H1 (cell line): Measurements from ENCODE around the gene SCRN1. TPM values are rescaled to one million over a fixed set of nuclear protein-coding genes. Genes with fewer than 3 reads are reported as not detected.

ENCODE experiments used
- CTCF ChIA-PET: fragments of 300-600 bp; sonication (Branson Sonifier 250); formaldehyde crosslinking; loops from one replicate; lab custom pipeline; 2021; ENCODE audit not compliant: partially characterized antibody; lab: Charles Lee
- POLR2A ChIA-PET: fragments of 300-600 bp; sonication (Branson Sonifier 250); formaldehyde crosslinking; loops from one replicate; lab custom pipeline; 2021; ENCODE audit warnings: inconsistent platforms; ENCODE audit not compliant: partially characterized antibody; lab: Charles Lee
- DNase-seq, 2 experiments: peaks; one replicate each; pipeline versions ENCODE4 v3.0.0 to v3.0.0-alpha.2; 2010 to 2022; ENCODE audit warnings: low spot score in 2 of 2, low read depth in 1 of 2, mixed read lengths in 1 of 2
- FAIRE-seq: peaks from 2 replicates; lab custom pipeline; 2011; peaks lifted over from hg19 to GRCh38; lab: Jason Lieb, UNC
- H2AFZ ChIP-seq: 2 replicates; pipeline ENCODE4 v1.8.1; 2012; ENCODE audit warnings: low read length, inconsistent platforms
- H2AK5ac ChIP-seq: 2 replicates; pipeline ENCODE4 v1.6.1; 2013; ENCODE audit warnings: low read depth, low read length
- H2BK120ac ChIP-seq: replicated peaks from 2 replicates; pipeline ENCODE3; 2013; ENCODE audit warnings: low read depth, low read length, inconsistent platforms
- H2BK12ac ChIP-seq: 2 replicates; pipeline ENCODE4 v1.6.1; 2013; ENCODE audit warnings: low read depth, low read length
- H2BK15ac ChIP-seq: 2 replicates; pipeline ENCODE4 v1.6.1; 2013; ENCODE audit warnings: low read length
- H2BK20ac ChIP-seq: 2 replicates; pipeline ENCODE4 v1.6.1; 2013; ENCODE audit warnings: low read length
- H2BK5ac ChIP-seq: 2 replicates; pipeline ENCODE4 v1.6.1; 2013; ENCODE audit warnings: low read depth, low read length
- H3K14ac ChIP-seq: 2 replicates; pipeline ENCODE4 v1.6.1; 2013; ENCODE audit warnings: inconsistent platforms; ENCODE audit not compliant: insufficient read length
- H3K18ac ChIP-seq: 2 replicates; pipeline ENCODE4 v1.6.1; 2013; ENCODE audit warnings: low read length; ENCODE audit errors: extremely low read depth
- H3K23ac ChIP-seq: 2 replicates; pipeline ENCODE4 v1.6.1; 2013; ENCODE audit warnings: inconsistent platforms; ENCODE audit not compliant: insufficient read length
- H3K23me2 ChIP-seq: 2 replicates; pipeline ENCODE4 v1.6.1; 2013; ENCODE audit warnings: low read depth, low read length
- H3K27ac ChIP-seq: 2 replicates; pipeline ENCODE4 v1.6.1; 2011; ENCODE audit warnings: low read depth, low read length, inconsistent platforms
- H3K27me3 ChIP-seq, 4 experiments: replicated peaks in 1 of 4; 1 replicate in 1 of 4; 2 replicates in 3 of 4; pipeline versions ENCODE4 v1.6.1 to v1.8.1; 2011 to 2013; ENCODE audit warnings: low read length in 3 of 4, mild to moderate bottlenecking in 3 of 4, inconsistent platforms in 2 of 4, mixed read lengths in 2 of 4, moderate library complexity in 1 of 4; ENCODE audit not compliant: control insufficient read depth in 3 of 4, insufficient read depth in 3 of 4; ENCODE audit errors: extremely low read depth in 1 of 4
- H3K36me3 ChIP-seq, 4 experiments: 2 replicates each; pipeline versions ENCODE4 v1.6.1 to v1.8.1; 2011 to 2013; ENCODE audit warnings: mild to moderate bottlenecking in 4 of 4, low read length in 3 of 4, moderate library complexity in 2 of 4, control low read depth in 1 of 4, inconsistent platforms in 1 of 4; ENCODE audit not compliant: insufficient read depth in 4 of 4, control insufficient read depth in 2 of 4
- H3K4ac ChIP-seq: replicated peaks from 2 replicates; pipeline ENCODE3; 2013; ENCODE audit warnings: low read length, low read depth, mixed read lengths, inconsistent platforms; ENCODE audit not compliant: insufficient read length
- H3K4me1 ChIP-seq, 4 experiments: replicated peaks in 1 of 4; 1 replicate in 1 of 4; 2 replicates in 3 of 4; pipeline versions ENCODE4 v1.6.1 to v1.8.1; 2011 to 2013; ENCODE audit warnings: low read length in 3 of 4, inconsistent platforms in 2 of 4, mixed read lengths in 1 of 4; ENCODE audit not compliant: insufficient read depth in 4 of 4, control insufficient read depth in 3 of 4
- H3K4me2 ChIP-seq, 2 experiments: 2 replicates each; pipeline versions ENCODE4 v1.6.1 to v1.8.1; 2011 to 2013; ENCODE audit warnings: low read depth in 2 of 2, low read length in 2 of 2, control low read depth in 1 of 2, inconsistent platforms in 1 of 2, mild to moderate bottlenecking in 1 of 2; ENCODE audit not compliant: insufficient read depth in 1 of 2
- H3K4me3 ChIP-seq, 4 experiments: fragments of 200-600, 300-600 bp in 1 of 4; sonication (generic), shearing (Covaris generic), sonication (Bioruptor Twin) in 1 of 4; 2 replicates each; pipeline versions ENCODE4 v1.5.1 to v1.8.1; 2011 to 2016; ENCODE audit warnings: low read length in 4 of 4, low read depth in 3 of 4, control low read depth in 2 of 4, inconsistent platforms in 2 of 4, mild to moderate bottlenecking in 2 of 4, mixed read lengths in 1 of 4, moderate library complexity in 1 of 4; ENCODE audit not compliant: insufficient read depth in 2 of 4; ENCODE audit errors: extremely low read depth in 1 of 4
- H3K56ac ChIP-seq: replicated peaks from 2 replicates; pipeline ENCODE3; 2013; ENCODE audit warnings: low read depth, mild to moderate bottlenecking, mixed read lengths, low read length, inconsistent platforms; ENCODE audit not compliant: insufficient read length
- H3K79me1 ChIP-seq: 2 replicates; pipeline ENCODE4 v1.6.1; 2013; ENCODE audit warnings: low read depth, low read length, control low read depth
- H3K79me2 ChIP-seq, 2 experiments: 2 replicates each; pipeline versions ENCODE4 v1.6.1 to v1.8.1; 2012 to 2013; ENCODE audit warnings: low read length in 2 of 2, mild to moderate bottlenecking in 2 of 2, inconsistent platforms in 1 of 2; ENCODE audit not compliant: insufficient read depth in 2 of 2, control insufficient read depth in 1 of 2
- H3K9ac ChIP-seq, 4 experiments: replicated peaks in 1 of 4; 1 replicate in 1 of 4; 2 replicates in 3 of 4; pipeline versions ENCODE4 v1.6.1 to v1.8.1; 2011 to 2013; ENCODE audit warnings: low read depth in 3 of 4, low read length in 3 of 4, control low read depth in 2 of 4, mild to moderate bottlenecking in 2 of 4, moderate library complexity in 2 of 4, inconsistent platforms in 1 of 4; ENCODE audit errors: extremely low read depth in 1 of 4
- H3K9me3 ChIP-seq, 2 experiments: 2 replicates each; pipeline versions ENCODE4 v1.6.1 to v1.8.1; 2012 to 2013; ENCODE audit warnings: mild to moderate bottlenecking in 2 of 2, moderate library complexity in 2 of 2, control low read depth in 1 of 2, inconsistent platforms in 1 of 2, low read depth in 1 of 2, low read length in 1 of 2, mixed read lengths in 1 of 2; ENCODE audit not compliant: insufficient read depth in 2 of 2
- H4K20me1 ChIP-seq, 2 experiments: replicated peaks in 1 of 2; 2 replicates each; pipeline versions ENCODE3 to v1.8.1; 2011 to 2013; ENCODE audit warnings: inconsistent platforms in 2 of 2, low read length in 2 of 2, mild to moderate bottlenecking in 1 of 2; ENCODE audit not compliant: insufficient read depth in 2 of 2, control insufficient read depth in 1 of 2
- H4K5ac ChIP-seq: 2 replicates; pipeline ENCODE4 v1.6.1; 2013; ENCODE audit warnings: low read length, low read depth, mixed read lengths, inconsistent platforms; ENCODE audit not compliant: insufficient read length
- H4K8ac ChIP-seq: 2 replicates; pipeline ENCODE4 v1.8.0; 2013; ENCODE audit warnings: mild to moderate bottlenecking, moderate library complexity, low read length, inconsistent platforms; ENCODE audit not compliant: insufficient read depth; ENCODE audit errors: extremely low read depth
- H4K91ac ChIP-seq: replicated peaks from 2 replicates; pipeline ENCODE3; 2013; ENCODE audit warnings: low read length, mixed read lengths, inconsistent platforms; ENCODE audit not compliant: insufficient read length
- MAFK ChIP-seq: IDR thresholded peaks from 2 replicates; pipeline ENCODE4 v1.6.1; 2012; ENCODE audit warnings: low read depth, mild to moderate bottlenecking, improper control_type of control experiment, low read length
- RAD21 ChIP-seq, 2 experiments: IDR thresholded peaks in 1 of 2; conservative IDR thresholded peaks in 1 of 2; 2 replicates each; pipeline ENCODE4 v1.6.1; 2011; ENCODE audit warnings: low read depth in 2 of 2, low read length in 2 of 2, improper control_type of control experiment in 1 of 2, inconsistent platforms in 1 of 2, mild to moderate bottlenecking in 1 of 2, moderate library complexity in 1 of 2
- WGBS, 2 experiments: shearing (Covaris generic) in 1 of 2; methylation state at CpG; one replicate each; pipeline versions ENCODE4 v1.1.6 to v1.1.7; 2013 to 2015; ENCODE audit warnings: low lambda C conversion rate in 2 of 2, mixed read lengths in 2 of 2, inconsistent platforms in 1 of 2, low coverage in 1 of 2, missing lambda C conversion rate in 1 of 2; ENCODE audit not compliant: insufficient replicate concordance in 2 of 2, insufficient coverage in 1 of 2, insufficient read length in 1 of 2; ENCODE audit errors: extremely low coverage in 1 of 2, missing lambda C conversion rate in 1 of 2; 5-methylcytosine and 5-hydroxymethylcytosine counted together
- polyA plus RNA-seq, 7 experiments: library from polyadenylated mRNA; depleted of rRNA in 3 of 7; stranded (reverse) in 5 of 7; unstranded in 2 of 7; fragments of >200 nt in 5 of 7; fragments of 200-250 nt in 2 of 7; gene quantifications; 1 replicate in 5 of 7; 2 replicates in 1 of 7; 4 replicates in 1 of 7; pipeline versions ENCODE4 v1.2.1 to v1.2.3, GENCODE V29; 2011 to 2013; ENCODE audit warnings: missing spikeins in 2 of 7, mixed read lengths in 2 of 7
- total RNA-seq: library from RNA; stranded (reverse); fragmentation: NEBNext Ultra II Directional; extraction: Animal tissue kit (Norgen Biotek cat#: 25700); gene quantifications from 2 replicates; pipeline ENCODE4 v1.2.1, GENCODE V29; 2021

SCRN1 gene
- total and polyA plus RNA-seq, 2 of the 8 experiments (the other 6 are each of a cell fraction or from before 2014, with no cell fraction given), result 36.0 to 75.8 TPM

- Histone ChIP-seq H4K5ac (no peak overlapping the region), H3K56ac (no peak overlapping the region), H2AK5ac (no peak overlapping the region), H3K4me3 (no peak overlapping the region), H4K20me1 (peaks cover 0 to 8% of the 10 kb centered on the region in 2 experiments), H3K23ac (no peak overlapping the region), H2BK5ac (no peak overlapping the region), H3K9ac (no peak overlapping the region), H3K9me3 (no peaks in the 10 kb centered on the region), H3K79me2 (peaks cover 7 to 65% of the 10 kb centered on the region in 2 experiments), H4K8ac (no peak overlapping the region), H3K18ac (no peak overlapping the region), H3K14ac (no peak overlapping the region), H2BK12ac (no peak overlapping the region), H3K4me1 (no peaks in the 10 kb centered on the region), H4K91ac (no peak overlapping the region)
- DNase-seq (no peak), FAIRE-seq (no peak)
- POLR2A ChIA-PET, result interaction anchor here (0.7 kb wide), 1 partner anchor 59 kb away, joined by 3 read pairs; no protein-coding TSS in a partner anchor
- no peak for TF ChIP-seq RAD21 (IDR thresholded peaks at IDR 0.05 in 1 of 2, conservative IDR thresholded peaks at IDR 0.05 in 1 of 2; ENCODE audit: low read depth in 2 of 2, low read length in 2 of 2)
- TF ChIP-seq MAFK, result peak; percentile 87
- TF ChIP-seq, all 59 proteins: peak for 1
- 89% methylated on average over 1 of the region's 1 CpG; no CpG with 5 or more reads in 1 of the 2 experiments for WGBS, 2 experiments
- H2BK15ac ChIP-seq, result no peak overlapping the region
- H3K4me2 ChIP-seq, result no peak overlapping the region
- no peaks in the 10 kb centered on the region for H3K23me2 ChIP-seq
- H3K27ac ChIP-seq, result no peak overlapping the region
- no peak overlapping the region for H2BK120ac ChIP-seq
- no peak overlapping the region for H2BK20ac ChIP-seq
- H3K27me3 ChIP-seq, result no peaks in the 10 kb centered on the region
- H3K4ac ChIP-seq, result no peak overlapping the region
- CTCF ChIA-PET, result interaction anchor here (0.7 to 1.5 kb wide), 7 partner anchors 9 to 108 kb away, joined by 3 to 5 read pairs (median 3); no protein-coding TSS in a partner anchor
- H2AFZ ChIP-seq, result no peak overlapping the region
- H3K79me1 ChIP-seq, result peaks cover 7% of the 10 kb centered on the region; the same call in 1 of the 2 replicates
- H3K36me3 ChIP-seq, result peaks cover 0 to 9% (median 4%) of the 10 kb centered on the region in 4 experiments; a peak in 5 of 8 replicates
These were observed 17.3 kb downstream of the SCRN1 start for GRCh38 chr7:29972315-29972669.
